Smooth muscle cell (in vitro differentiated cells): ENCODE results near the gene TAS2R42. TPM values are rescaled to one million over a fixed set of nuclear protein-coding genes. Genes with fewer than 3 reads are reported as not detected.

Experiments
- DNase-seq: peaks from one replicate; lab custom pipeline; 2025; ENCODE audit not compliant: unreplicated experiment; lab: John Stamatoyannopoulos, UW
- H2AFZ ChIP-seq: fragments of 200-600 bp; sonication (generic); 2 replicates; pipeline ENCODE4 v1.6.0; 2016; ENCODE audit warnings: antibody characterized with exemption, low read depth, mild to moderate bottlenecking
- H3F3A ChIP-seq: fragments of 200-600 bp; sonication (generic); 2 replicates; pipeline ENCODE4 v1.6.0; 2017; ENCODE audit warnings: antibody characterized with exemption, low read depth
- H3K27ac ChIP-seq: fragments of 200-600 bp; sonication (generic); 2 replicates; pipeline ENCODE4 v1.5.1; 2016; ENCODE audit warnings: low read depth, mild to moderate bottlenecking
- H3K27me3 ChIP-seq: fragments of 200-600 bp; sonication (generic); 2 replicates; pipeline ENCODE4 v1.6.1; 2016; ENCODE audit warnings: low read depth, mild to moderate bottlenecking
- H3K36me3 ChIP-seq: fragments of 200-600 bp; sonication (generic); 2 replicates; pipeline ENCODE4 v1.5.1; 2016; ENCODE audit warnings: low read depth
- H3K4me1 ChIP-seq: fragments of 200-600 bp; sonication (generic); 2 replicates; pipeline ENCODE4 v1.5.1; 2016; ENCODE audit warnings: low read depth
- H3K4me2 ChIP-seq: fragments of 200-600 bp; sonication (generic); 2 replicates; pipeline ENCODE4 v1.6.0; 2016; ENCODE audit warnings: mild to moderate bottlenecking
- H3K4me3 ChIP-seq: fragments of 200-600 bp; sonication (generic); 2 replicates; pipeline ENCODE4 v1.5.1; 2016; ENCODE audit warnings: mild to moderate bottlenecking
- H3K79me2 ChIP-seq: fragments of 200-600 bp; sonication (generic); 2 replicates; pipeline ENCODE4 v1.6.0; 2016; ENCODE audit warnings: low read depth, mild to moderate bottlenecking
- H3K9ac ChIP-seq: fragments of 200-600 bp; sonication (generic); 2 replicates; pipeline ENCODE4 v1.6.0; 2016; ENCODE audit warnings: low read depth
- H3K9me3 ChIP-seq: fragments of 200-600 bp; sonication (generic); replicated peaks from 2 replicates; pipeline ENCODE4 v1.5.1; 2016; ENCODE audit warnings: low read depth
- H4K20me1 ChIP-seq: fragments of 200-600 bp; sonication (generic); 2 replicates; pipeline ENCODE4 v1.6.0; 2016; ENCODE audit warnings: low read depth
- CTCF ChIP-seq: fragments of 200-600 bp; sonication (generic); IDR thresholded peaks from 2 replicates; pipeline ENCODE4 v1.5.1; 2017; ENCODE audit warnings: borderline replicate concordance, mild to moderate bottlenecking, antibody characterized with exemption; ENCODE audit not compliant: insufficient read depth, poor library complexity, severe bottlenecking
- WGBS: methylation state at CpG from one replicate; pipeline ENCODE4 v1.1.7; 2016; ENCODE audit warnings: low lambda C conversion rate; 5-methylcytosine and 5-hydroxymethylcytosine counted together
- polyA plus RNA-seq: library from polyadenylated mRNA; unstranded; fragments of >200 nt; fragmentation: Nextera tagmentation; extraction: Ambion mirVana; gene quantifications from 2 replicates; pipeline ENCODE4 v1.2.1, GENCODE V29; 2016
- total RNA-seq: library from RNA; depleted of rRNA; stranded (reverse); fragments of >200 nt; gene quantifications from 2 replicates; pipeline ENCODE4 v1.2.3, GENCODE V29; 2014

TAS2R42 gene
- total and polyA plus RNA-seq, 2 experiments from 2014 or later: not detected

DNA sequence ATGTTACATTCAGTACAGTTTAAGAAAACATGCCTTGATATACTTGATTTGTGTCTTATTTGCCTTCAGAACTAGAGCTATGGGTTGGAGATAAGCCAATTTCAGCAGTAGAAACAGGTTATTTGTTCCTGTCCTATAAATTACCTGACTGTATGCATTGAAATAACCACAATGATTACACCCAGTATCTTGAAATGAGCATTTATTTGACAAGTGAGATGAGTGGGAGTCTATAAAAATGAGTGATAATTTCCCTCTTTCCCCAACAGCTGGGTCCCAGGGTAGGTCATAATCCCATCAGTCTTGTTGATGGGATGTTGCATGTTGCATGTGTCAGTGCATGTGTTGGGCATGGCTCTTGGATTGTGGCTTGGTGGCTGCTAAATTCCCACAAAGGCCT, 3.7 kb downstream of the TAS2R42 start:
- Histone ChIP-seq H2AFZ (no peak overlapping the region), H3K36me3 (no peaks in the 10 kb centered on the region), H3K4me2 (no peak overlapping the region), H3K9me3 (no peaks in the 10 kb centered on the region), H3K27me3 (no peaks in the 10 kb centered on the region), H3K4me3 (no peak overlapping the region), H3K27ac (no peak overlapping the region), H3K4me1 (no peaks in the 10 kb centered on the region), H4K20me1 (peaks cover 4% of the 10 kb centered on the region), H3K9ac (no peak overlapping the region), H3K79me2 (no peaks in the 10 kb centered on the region), H3F3A (no peaks in the 10 kb centered on the region)
- TF ChIP-seq CTCF: no peak
- no peak for DNase-seq

- H3K79me2 ChIP-seq: no peaks in the 10 kb centered on the region
- H3K9me3 ChIP-seq: no peaks in the 10 kb centered on the region
- no peaks in the 10 kb centered on the region for H3K4me1 ChIP-seq
- no peak overlapping the region for H2AFZ ChIP-seq
- H3K9ac ChIP-seq: no peak overlapping the region
- TF ChIP-seq CTCF: no peak
- H3K36me3 ChIP-seq: no peaks in the 10 kb centered on the region
- no peak for DNase-seq
- no peak overlapping the region for H3K27ac ChIP-seq
- peaks cover 8% of the 10 kb centered on the region for H4K20me1 ChIP-seq
- no peaks in the 10 kb centered on the region for H3K27me3 ChIP-seq
- no peaks in the 10 kb centered on the region for H3F3A ChIP-seq
- no peak overlapping the region for H3K4me2 ChIP-seq
- no peak overlapping the region for H3K4me3 ChIP-seq
Measured at GRCh38 chr12:11182529-11182928, 4.2 kb downstream of the TAS2R42 start.

GRCh38 chr12:11178250-11178649, 8.5 kb downstream of the TAS2R42 start:
- Histone ChIP-seq H3K4me2 (no peak overlapping the region), H3K79me2 (peaks cover 18% of the 10 kb centered on the region), H3K9me3 (no peaks in the 10 kb centered on the region), H3K36me3 (no peaks in the 10 kb centered on the region), H3K4me3 (no peak overlapping the region), H3K4me1 (peaks cover 4% of the 10 kb centered on the region), H4K20me1 (peaks cover 14% of the 10 kb centered on the region), H3K27me3 (no peaks in the 10 kb centered on the region), H3K27ac (no peak overlapping the region), H3K9ac (no peak overlapping the region), H3F3A (no peaks in the 10 kb centered on the region), H2AFZ (no peak overlapping the region)
- 100% methylated on average over 1 of the region's 1 CpG for WGBS
- no peak for TF ChIP-seq CTCF
- no peak for DNase-seq

DNA sequence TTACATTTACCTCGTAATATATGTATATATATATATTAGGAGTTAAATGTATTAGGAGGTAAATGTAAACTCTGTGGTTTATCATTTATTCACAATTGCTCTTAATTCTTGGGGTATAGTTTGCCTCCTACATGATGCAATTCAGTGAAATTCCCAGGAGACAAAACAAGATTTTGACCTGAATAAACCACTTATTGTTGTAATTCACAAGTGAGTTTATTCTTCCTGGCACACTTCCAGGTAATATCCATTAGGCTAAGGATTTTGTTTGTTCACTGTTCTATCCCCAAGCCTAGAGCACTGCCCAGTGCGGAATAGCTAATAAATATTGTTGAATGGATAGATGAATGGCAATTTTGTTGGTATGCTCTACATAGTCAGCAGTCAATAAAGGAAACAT, 12.7 kb downstream of the TAS2R42 start:
- no peak overlapping the region for H3K4me3 ChIP-seq
- WGBS: 100% methylated on average over 2 of the region's 2 CpGs
- no peak for DNase-seq
- no peaks in the 10 kb centered on the region for H3K27me3 ChIP-seq
- H4K20me1 ChIP-seq: peaks cover 17% of the 10 kb centered on the region
- H3K79me2 ChIP-seq: peaks cover 52% of the 10 kb centered on the region
- no peaks in the 10 kb centered on the region for H3K36me3 ChIP-seq
- H3F3A ChIP-seq: no peaks in the 10 kb centered on the region
- H3K4me2 ChIP-seq: no peak overlapping the region
- no peak for TF ChIP-seq CTCF
- peaks cover 17% of the 10 kb centered on the region for H3K4me1 ChIP-seq
- H3K27ac ChIP-seq: no peak overlapping the region
- H2AFZ ChIP-seq: no peak overlapping the region
- H3K9ac ChIP-seq: no peak overlapping the region
- H3K9me3 ChIP-seq: no peaks in the 10 kb centered on the region
